Measurements from ENCODE around the gene TACC3.

The TACC3 gene

DNA sequence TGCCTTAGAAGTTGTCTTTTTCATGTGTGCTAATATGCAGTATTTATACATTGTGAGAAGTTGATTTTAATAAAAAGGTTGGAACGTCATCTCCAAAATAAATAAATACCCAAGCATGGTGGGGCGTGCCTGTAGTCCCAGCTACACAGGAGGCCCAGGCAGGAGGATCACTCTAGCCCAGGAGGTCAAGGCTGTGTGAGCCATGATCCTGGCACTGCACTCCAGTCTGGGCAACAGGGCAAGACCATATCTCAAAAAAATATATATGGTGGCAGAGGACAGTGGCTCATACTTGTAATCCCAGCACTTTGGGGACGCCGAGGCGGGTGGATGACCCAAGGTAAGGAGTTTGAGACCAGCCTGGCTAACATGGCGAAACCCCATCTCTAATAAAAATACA lies 15.6 kb upstream of the TACC3 start:
- no peak for DNase-seq

DNA sequence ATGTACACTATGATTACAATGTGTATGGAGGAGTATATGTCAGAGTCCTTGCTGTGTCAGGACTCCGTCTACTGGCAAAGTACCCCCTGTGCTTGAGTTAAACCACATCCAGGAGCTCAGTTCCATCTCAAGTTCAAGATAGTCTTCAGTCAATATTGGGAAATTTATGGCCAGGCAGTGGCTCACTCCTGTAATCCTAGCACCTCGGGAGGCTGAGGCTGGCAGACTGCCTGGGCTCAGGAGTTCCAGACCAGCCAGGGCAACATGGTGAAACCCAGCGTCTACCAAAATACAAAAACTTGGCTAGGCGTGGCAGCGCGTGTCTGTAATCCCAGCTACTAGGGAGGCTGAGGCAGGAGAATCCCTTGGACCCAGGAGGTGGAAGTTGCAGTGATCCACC lies 15.0 kb upstream of the TACC3 start:
- DNase-seq, result no peak

- no peak for DNase-seq
Observed at GRCh38 chr4:1708581-1708980, 12.7 kb upstream of the TACC3 start.

DNA sequence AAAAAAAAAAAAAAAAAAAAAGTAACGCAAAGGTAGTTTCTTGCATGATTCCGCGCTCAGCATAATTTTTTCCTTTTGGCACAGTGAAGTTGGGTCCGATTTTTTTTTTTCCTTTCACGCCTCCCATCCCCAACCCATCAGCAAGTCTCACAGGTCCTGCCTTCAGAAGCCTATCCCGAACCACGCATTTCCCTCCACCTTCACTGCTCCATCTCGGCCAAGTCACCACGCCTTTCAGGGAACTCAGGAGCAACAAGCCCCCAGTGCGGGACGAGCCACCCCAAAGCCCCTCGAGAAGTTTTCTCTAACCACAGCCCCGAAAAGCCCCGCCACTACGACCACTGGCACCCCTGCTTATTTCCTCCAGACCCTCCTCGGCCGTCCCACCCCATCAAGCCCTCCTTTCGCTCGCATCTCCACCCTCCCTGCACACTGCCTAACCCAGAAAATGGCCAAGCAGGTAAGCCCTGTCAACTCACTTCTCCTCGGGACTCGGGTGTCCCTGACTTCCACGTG lies 10.2 kb upstream of the TACC3 start:
- DNase-seq, result no peak

GRCh38 chr4:1711571-1712215 lies 9.6 kb upstream of the TACC3 start:
- peak in 1 of 2 donors; percentile 37 for DNase-seq

DNA sequence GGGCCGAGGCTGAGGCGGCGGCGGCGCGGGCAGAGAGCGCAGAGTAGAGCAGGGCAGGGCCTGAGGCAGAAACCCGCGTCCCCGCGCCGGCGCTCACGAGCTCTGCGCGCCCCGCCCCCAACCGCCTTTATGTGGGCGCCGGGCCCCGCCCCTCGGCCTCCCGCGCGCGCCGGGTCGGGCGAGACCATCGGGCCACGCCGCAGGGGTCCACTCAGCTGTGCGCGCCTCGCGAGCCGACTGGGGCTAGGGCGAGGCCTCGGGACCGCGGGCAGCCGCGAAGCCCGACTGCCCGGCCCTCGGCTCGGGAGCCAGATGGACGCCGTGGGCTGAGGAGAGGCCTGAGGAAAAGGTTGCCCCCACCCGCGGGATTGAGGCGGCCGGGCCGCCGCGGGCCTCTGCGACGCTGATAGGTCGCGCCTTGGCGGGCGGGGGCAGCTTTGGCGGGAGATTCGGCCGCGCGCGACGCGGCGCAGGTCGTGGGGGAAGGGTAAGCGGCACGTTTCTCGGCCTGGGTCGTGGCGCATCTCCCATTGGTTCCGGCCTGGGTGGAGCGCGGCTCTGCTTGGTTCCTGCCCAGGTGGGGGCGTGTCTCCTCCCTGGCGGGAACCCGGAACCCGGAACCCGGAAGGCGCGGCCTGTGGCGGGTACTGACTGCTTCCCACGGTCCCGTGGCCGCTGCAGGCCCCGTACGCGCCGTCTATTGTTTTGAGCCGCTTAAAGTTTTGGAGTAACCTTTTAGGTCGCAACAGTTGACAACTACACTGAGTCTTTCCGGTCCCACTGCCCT lies 8.9 kb upstream of the TACC3 start, which contains the start of gene SLBP:
Gene SLBP, minus strand, starts transcription at position 104 of the 787 bp plus-strand sequence. CDS start 131 bp downstream, outside the sequence.
- peak; percentile 99 for DNase-seq

DNA sequence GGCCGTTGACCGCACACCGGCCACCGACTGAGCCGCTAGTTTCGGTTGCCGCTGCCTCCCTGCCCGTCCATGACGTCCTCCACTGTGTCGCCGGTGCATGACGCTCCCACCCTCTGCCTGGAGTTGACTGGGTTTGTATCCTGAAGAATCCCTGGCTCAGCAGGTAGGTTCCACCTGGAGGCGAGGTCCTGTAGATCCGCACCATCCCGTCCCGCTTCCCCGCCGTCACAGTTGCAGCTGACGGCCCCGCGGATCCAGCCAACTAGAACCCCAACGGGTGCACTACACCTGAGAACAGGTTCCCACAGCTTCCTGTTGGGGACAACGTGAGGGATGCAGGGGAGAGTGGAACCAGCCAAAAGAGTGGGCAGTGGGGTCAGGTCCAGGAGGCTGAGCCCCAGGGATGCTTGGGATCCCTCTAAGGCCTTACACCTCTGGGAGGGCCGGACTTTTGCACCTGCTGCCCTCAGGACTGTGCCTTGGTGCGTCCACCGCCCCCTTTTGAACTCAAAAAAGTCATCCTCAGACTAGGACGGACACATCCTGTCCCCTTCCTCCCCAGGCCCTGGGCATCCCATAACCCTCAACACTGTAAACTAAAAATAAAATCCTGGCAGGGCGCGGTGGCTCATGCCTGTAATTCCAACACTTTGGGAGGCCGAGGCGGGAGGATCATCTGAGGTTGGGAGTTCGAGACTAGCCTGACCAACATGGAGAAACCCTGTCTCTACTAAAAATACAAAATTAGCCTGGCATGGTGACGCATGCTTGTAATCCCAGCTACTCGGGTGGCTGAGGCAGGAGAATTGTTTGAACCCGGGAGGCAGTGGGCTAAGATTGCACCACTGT lies 8.1 kb upstream of the TACC3 start:
- DNase-seq, result no peak

DNA sequence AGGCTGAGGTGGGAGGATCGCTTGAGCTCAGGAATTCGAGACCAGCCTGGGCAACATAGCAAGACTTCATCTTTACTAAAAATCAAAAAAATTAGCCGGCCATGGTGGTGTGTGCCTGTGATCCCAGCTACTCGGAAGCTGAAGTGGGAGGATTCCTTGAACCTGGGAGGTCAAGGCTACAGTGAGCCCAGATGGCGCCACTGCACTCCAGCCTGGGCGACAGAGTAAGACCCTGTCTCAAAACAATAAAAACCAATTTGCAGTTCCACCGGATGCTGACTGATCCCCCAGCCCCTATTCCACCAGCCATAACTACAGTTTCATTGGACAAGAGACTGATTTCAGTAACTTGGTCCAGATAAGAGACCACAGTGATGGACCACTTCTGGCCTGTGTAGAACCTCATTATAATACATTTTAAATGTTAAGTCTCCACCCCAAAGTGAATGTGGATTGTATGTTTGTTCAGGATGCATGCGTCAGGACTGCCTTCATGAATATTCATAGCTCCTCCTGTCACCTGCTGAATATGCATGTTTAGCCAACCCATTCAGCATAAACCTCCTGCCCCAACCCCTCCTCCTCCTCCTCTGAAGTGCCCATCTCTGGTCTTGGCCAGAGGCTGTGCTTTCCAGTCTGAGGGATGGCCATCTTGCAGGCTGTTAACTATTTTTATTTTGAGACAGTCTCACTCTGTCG lies 6.9 kb upstream of the TACC3 start:
- DNase-seq, result no peak

DNA sequence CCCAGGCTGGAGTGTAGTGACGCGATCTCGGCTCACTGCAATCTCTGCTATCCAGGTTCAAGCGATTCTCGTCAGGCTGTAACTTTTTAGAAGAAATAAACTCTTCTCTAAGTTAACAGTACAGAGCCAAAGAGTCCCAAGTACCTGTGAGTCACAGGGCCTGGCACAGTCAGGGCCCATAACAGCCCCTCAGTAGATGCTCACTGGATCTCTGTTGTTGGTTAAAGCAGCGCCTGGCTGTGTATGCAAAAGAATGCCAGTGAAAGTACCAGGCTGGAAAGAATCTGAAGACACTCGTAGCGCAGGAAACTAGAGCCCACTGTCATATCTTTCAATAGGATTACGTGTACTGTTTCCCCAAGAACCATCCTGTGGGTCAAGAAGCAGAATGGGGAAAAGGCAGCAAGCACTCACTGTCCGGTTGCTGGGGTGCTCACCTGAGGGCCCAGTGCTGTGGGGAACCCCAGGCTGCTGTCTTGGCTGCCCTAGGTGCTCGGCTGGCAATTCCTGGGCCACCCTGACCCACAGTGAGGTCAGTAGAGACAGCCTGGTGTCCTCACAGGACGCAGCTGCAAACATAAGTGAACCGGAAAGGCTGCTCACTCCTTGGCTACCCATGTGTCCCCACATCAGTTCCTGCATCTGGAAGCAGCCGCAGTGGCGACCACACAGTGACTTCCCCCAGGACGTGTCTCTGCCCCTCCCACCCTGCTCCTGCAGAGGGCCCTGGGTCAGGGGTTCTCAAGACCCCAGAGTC lies 6.1 kb upstream of the TACC3 start:
- no peak for DNase-seq

GRCh38 chr4:1716065-1716945 lies 5.0 kb upstream of the TACC3 start:
- DNase-seq, result no peak

GRCh38 chr4:1717129-1718094 lies 3.9 kb upstream of the TACC3 start:
- no peak for DNase-seq

DNA sequence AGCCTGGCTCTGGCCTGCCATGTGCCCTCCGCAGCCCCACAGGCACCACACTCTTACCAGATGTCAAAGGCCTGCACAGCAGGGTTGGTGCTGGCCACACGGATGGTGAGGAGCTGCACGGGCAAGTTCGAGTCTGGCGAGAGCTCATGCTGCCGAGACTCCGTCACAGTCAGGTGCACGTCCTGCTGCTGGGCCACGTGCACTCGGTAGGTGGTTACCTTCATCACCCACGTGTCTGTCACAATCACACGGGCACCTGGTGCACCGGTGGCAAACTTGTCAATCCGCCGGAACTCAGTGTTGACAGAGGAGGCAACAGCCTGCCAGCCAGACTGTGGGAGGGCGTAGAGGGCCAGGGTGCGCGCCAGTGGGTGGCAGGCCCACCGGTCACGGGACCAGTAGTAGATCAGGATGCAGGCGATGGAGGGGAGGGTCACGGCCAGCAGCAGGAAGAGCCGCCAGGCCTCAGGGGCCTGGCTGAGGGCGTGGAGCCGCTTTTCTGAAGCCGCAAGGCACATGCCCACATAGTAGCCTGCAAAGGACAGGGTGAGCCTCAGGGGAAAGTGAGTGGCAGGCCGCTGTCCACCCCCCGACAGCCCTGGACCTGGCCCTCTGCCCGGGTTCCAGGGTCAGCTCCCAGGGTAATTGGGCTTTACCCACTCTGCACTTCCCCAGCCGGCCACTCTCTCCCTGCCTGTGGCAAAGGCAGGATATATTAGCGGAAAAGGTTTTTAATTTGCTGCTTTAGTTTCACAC lies 3.0 kb upstream of the TACC3 start:
- no peak for DNase-seq

DNA sequence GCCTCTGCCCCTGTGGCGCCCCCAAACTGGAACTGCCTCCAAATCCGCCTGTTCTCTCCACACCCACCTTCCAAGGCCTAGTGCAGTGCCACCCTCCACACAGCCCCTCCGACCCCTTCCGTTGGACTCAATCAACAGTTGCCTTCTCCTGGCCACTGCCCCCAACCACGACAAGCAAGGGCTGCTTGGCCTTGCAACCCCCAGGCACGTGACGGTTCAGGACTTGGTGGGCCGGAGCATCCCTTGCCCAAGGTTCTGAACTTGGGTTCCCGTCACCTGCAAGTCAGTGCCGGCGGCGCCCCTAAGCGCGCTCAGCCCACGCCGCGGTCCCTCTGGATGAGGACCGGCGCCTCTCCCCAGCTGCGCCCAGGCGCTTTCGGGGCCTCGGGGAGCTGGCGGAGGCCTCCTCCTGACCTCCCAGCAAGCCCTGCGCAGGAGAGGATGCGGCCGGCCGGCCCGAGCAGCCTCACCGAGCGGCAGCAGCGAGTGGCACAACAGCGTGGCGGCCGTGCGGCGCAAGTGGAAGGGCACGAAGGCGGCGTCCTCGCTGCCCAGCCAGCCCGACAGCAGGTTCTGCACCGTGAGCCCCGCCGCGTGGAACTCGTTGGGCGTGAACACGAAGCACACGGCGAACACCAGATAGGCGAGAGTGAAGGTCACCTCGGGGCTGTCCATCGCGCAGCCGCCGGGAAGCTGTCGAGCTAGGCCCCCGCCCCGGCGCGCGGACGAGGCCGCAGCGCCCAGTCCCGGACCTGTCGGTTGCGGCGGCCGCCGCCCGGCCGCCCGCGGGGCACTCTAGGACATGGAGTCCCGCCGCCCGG lies 948 bp upstream of the TACC3 start:
- DNase-seq, result peak; percentile 31 to 33

DNA sequence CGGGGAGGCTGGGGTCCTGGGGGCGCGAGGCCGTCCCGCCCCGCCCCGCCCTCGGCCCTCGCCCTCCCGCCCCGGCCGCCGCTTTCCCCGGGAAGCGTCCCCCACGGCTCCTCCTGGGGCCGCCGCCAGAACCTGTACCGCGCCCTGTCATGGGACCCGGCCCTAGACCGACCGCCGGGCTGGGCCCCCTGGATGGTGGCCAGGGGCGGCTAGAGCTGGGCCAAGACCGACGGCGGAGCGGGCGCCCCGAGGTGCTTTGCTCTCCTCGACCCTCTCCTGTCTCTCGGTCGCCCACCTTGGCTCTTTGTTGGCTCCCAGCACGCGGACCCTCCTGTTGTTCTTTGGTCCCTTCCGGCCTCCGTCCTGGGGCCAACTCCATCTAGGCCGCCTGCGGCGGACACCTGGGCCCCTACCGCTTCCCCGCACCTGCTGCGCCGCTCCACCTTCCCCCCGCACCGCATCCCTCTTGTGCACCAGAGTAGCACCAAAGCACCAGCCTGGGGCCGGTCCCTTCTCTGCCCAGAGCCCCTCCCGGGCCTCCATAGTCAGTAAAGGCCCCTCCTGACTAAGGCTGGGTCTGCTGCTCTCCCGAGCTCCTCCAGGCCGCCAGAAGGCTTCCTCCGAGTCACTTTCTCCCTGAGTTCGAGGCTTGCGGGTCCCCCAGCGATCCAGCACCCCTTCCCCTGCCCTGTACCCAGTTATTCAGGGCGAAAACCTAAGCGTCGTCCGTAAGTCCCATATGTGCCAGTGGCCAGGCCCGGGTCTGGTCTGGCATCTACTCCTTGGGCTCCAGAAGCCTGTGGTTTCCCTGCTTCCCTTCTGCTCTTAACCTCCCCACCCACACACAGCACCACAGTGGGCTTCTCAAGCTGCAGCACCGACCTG lies 587 bp downstream of the TACC3 start:
- no peak for DNase-seq

DNA sequence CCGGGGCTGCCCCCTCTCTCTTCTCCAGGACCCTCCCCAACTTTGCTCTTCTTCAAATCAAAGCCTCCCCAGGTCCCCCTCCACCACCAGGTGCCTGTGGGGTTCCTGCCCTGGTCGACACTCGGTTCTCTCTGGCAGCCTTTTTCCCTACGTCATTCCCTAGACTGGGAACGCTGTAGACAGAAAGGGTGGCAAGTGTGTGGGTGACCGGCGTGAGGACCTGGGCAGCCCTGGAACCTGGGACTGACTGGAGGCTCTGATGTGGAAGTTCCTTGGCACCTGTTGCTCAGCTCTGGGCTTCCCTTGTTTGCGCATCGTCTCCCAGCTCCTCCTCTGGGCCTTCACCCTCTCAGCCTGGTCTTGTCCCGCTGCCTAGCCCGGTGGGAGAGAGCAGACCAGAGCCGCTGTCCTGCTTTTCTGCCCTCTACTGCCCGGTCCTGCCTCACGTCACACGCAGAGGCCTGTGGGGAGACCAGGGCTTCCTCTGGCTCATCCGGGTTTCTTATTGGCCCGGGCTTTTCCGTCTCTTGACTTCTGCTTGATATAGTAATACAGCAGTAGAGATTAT lies 1.3 kb downstream of the TACC3 start:
- DNase-seq, result no peak

GRCh38 chr4:1723131-1723801 lies 1.9 kb downstream of the TACC3 start:
- peak; percentile 43 to 55 for DNase-seq

Measured in activated CD4-positive, alpha-beta T cell treated with anti-CD3 and anti-CD28 coated beads for 4 hours (primary cell).